SKM-1 (cell line): ENCODE data around the gene SLC25A6.
"Not testable (repeated sequence)": the region's sequence is repeated elsewhere in the genome, so short reads cannot be mapped to it uniquely, and the experiment has no call there.

Experiments used
- DNase-seq: peaks from one replicate; lab custom pipeline; 2025; ENCODE audit not compliant: unreplicated experiment; lab: John Stamatoyannopoulos, UW

The SLC25A6 gene

GRCh38 chrX:1391707-1392375 is at the start of gene SLC25A6:
Gene SLC25A6 (minus strand): TSS chrX:1392113. CDS start chrX:1392009, 104 bp downstream.
- DNase-seq = no peak

GRCh38 chrX:1440506-1440905 is 48.6 kb upstream of the SLC25A6 start:
- DNase-seq = no peak

GRCh38 chrX:1435241-1435895 is 43.5 kb upstream of the SLC25A6 start:
- no peak for DNase-seq

- no peak for DNase-seq
Measured at GRCh38 chrX:1434871-1435240, 42.9 kb upstream of the SLC25A6 start.

GRCh38 chrX:1433646-1434357 is 41.9 kb upstream of the SLC25A6 start:
- no peak for DNase-seq

- no peak for DNase-seq
Measured at GRCh38 chrX:1430451-1430850, 38.5 kb upstream of the SLC25A6 start.

- no peak for DNase-seq
Measured at GRCh38 chrX:1427756-1428155, 35.8 kb upstream of the SLC25A6 start.

- not testable (repeated sequence) for DNase-seq
Measured at GRCh38 chrX:1426321-1426720, 34.4 kb upstream of the SLC25A6 start.

- no peak for DNase-seq
Measured at GRCh38 chrX:1425381-1425780, 33.5 kb upstream of the SLC25A6 start.

GRCh38 chrX:1424147-1424851 is 32.4 kb upstream of the SLC25A6 start:
- no peak for DNase-seq

GRCh38 chrX:1423215-1423614 is 31.3 kb upstream of the SLC25A6 start:
- no peak for DNase-seq

GRCh38 chrX:1422135-1422465 is 30.2 kb upstream of the SLC25A6 start:
- DNase-seq = no peak

GRCh38 chrX:1421433-1422134 is 29.7 kb upstream of the SLC25A6 start:
- DNase-seq = no peak

- DNase-seq = no peak
Measured at GRCh38 chrX:1420371-1420770, 28.5 kb upstream of the SLC25A6 start.

- DNase-seq = no peak
Measured at GRCh38 chrX:1419545-1420355, 27.8 kb upstream of the SLC25A6 start.

- no peak for DNase-seq
Measured at GRCh38 chrX:1418901-1419544, 27.1 kb upstream of the SLC25A6 start.

- DNase-seq = no peak
Measured at GRCh38 chrX:1417921-1418771, 26.2 kb upstream of the SLC25A6 start.

- no peak for DNase-seq
Measured at GRCh38 chrX:1416965-1417760, 25.2 kb upstream of the SLC25A6 start.
